ENCODE measurements around the gene ATR. TPM values are rescaled to one million over a fixed set of nuclear protein-coding genes. Genes with fewer than 3 reads are reported as not detected.
A peak's percentile ranks its signal among the peaks of the same experiment; 100 is the strongest.

The ATR gene
- total and polyA plus RNA-seq, 11 donors: 5.4 to 17.0 (median 11.0) TPM

DNA sequence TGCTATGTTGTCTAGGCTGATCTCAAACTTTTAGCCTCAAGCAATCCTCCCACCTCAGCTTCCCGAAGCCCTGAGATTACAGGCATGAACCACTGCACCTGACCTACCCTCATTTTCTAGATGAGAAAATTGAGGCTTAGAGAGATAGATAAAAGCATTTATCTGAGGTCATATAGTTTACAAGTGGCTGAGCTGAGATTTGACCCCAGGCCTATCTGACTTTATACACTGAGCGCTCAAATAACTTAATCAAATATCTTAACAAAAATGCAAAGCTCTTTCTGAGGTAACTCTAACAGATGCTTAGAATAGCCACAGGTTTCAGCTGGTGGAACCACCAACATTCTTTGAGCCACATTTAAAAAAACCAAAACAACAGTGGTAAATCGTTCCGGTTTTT, 23.2 kb upstream of the ATR start:
- Histone ChIP-seq H3K36me3 (no peaks in the 10 kb centered on the region), H3K4me1 (peaks cover 0 to 8% (median 1%) of the 10 kb centered on the region in 12 donors), H3K27me3 (no peaks in the 10 kb centered on the region), H3K4me3 (no peak overlapping the region), H3K27ac (no peak overlapping the region), H3K9me3 (no peaks in the 10 kb centered on the region)
- no peak for ATAC-seq
- no peak for DNase-seq
- 68 to 78% (median 73%) methylated on average over 4 of the region's 4 CpGs for WGBS, 4 donors
- TF ChIP-seq POLR2A (IDR thresholded peaks at IDR 0.05) (no peak), CTCF (IDR thresholded peaks at IDR 0.05) (no peak)
- intact Hi-C loops (cut with DNase I): no loop called here

- H3K27ac ChIP-seq: no peak overlapping the region
- H3K4me1 ChIP-seq: peaks cover 0 to 17% (median 4%) of the 10 kb centered on the region in 12 donors
- no peaks in the 10 kb centered on the region for H3K27me3 ChIP-seq
- WGBS, 4 donors: 71 to 81% (median 73%) methylated on average over 3 of the region's 3 CpGs
- no peaks in the 10 kb centered on the region for H3K36me3 ChIP-seq
- intact Hi-C loops (cut with DNase I): loop anchor here in 5 of 10 donors (5.0 to 10.0 kb wide), 3 partner anchors 124 to 227 kb away; partner anchors contain the start of gene TRPC1 (in 4 of the 5)
- no peaks in the 10 kb centered on the region for H3K9me3 ChIP-seq
- DNase-seq (no peak), ATAC-seq (no peak)
- no peak overlapping the region for H3K4me3 ChIP-seq
- TF ChIP-seq CTCF (IDR thresholded peaks at IDR 0.05): no peak
- no peak for TF ChIP-seq POLR2A (IDR thresholded peaks at IDR 0.05)
Observed at GRCh38 chr3:142597906-142598305, 19.4 kb upstream of the ATR start.

DNA sequence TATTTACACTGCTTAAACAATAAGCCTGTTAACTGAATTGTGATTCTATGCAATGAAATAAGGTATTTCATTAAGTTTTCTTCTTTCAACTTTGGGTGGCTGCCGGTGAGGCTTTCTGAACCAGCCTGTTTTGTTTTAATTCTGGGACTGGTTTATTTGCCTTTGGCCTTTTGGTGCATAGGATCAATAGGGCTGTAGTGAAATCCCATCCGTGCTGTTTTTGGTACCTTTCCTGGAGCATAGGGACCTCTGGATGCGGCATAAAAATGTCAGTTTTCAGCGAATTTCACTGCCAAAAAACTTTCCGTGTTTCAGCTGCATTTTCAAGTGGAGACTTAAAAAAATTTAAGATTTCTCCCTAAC, 18.2 kb upstream of the ATR start:
- intact Hi-C loops (cut with DNase I): loop anchor here in 5 of 10 donors (5.0 to 10.0 kb wide), 3 partner anchors 126 to 228 kb away; partner anchors contain the start of gene TRPC1 (in 4 of the 5)
- ATAC-seq: no peak
- Histone ChIP-seq H3K4me3 (peak overlapping the region; percentile 61 to 86 (median 72)), H3K9me3 (no peaks in the 10 kb centered on the region), H3K27me3 (no peaks in the 10 kb centered on the region), H3K4me1 (peaks cover 0 to 17% (median 4%) of the 10 kb centered on the region in 12 donors), H3K36me3 (no peaks in the 10 kb centered on the region), H3K27ac (peak overlapping the region in 8 of 12 donors; percentile 11 to 70 (median 42))
- DNase-seq: no peak
- TF ChIP-seq CTCF (IDR thresholded peaks at IDR 0.05) (no peak), POLR2A (IDR thresholded peaks at IDR 0.05) (no peak)
- WGBS, 4 donors: 19 to 21% (median 20%) methylated on average over 5 of the region's 5 CpGs

GRCh38 chr3:142595951-142596725, 17.6 kb upstream of the ATR start, which contains the start of gene PLS1:
Gene PLS1 (plus strand): TSS chr3:142596393. CDS start chr3:142664238, 67,845 bp downstream.
- Histone ChIP-seq H3K36me3 (no peaks in the 10 kb centered on the region), H3K4me1 (peaks cover 0 to 17% (median 4%) of the 10 kb centered on the region in 12 donors), H3K27ac (peak within 1 kb of the TSS in 11 of 12 donors; percentile 11 to 70 (median 46)), H3K9me3 (no peaks in the 10 kb centered on the region), H3K4me3 (peak within 1 kb of the TSS; percentile 61 to 86 (median 72)), H3K27me3 (no peaks in the 10 kb centered on the region)
- peak; percentile 76 to 92 (median 84) for DNase-seq
- intact Hi-C loops (cut with DNase I): loop anchor here in 5 of 10 donors (5.0 to 10.0 kb wide), 3 partner anchors 126 to 229 kb away; partner anchors contain the start of gene TRPC1 (in 4 of the 5)
- ATAC-seq: peak; percentile 89 to 97 (median 97)
- WGBS, 4 donors: 0 to 1% (median 0%) methylated on average over 37 to 56 of the region's 56 CpGs
- no peak for TF ChIP-seq CTCF (IDR thresholded peaks at IDR 0.05)
- peak in 1 of 2 donors; percentile 70 for TF ChIP-seq POLR2A (IDR thresholded peaks at IDR 0.05)

Data from heart left ventricle (tissue), 16 donors.